Measurements from ENCODE around the gene ZNF775. TPM values are rescaled to one million over a fixed set of nuclear protein-coding genes. Genes with fewer than 3 reads are reported as not detected.

Gene ZNF775
- polyA plus RNA-seq, 3 donors = 1.3 to 2.7 (median 1.4) TPM

DNA sequence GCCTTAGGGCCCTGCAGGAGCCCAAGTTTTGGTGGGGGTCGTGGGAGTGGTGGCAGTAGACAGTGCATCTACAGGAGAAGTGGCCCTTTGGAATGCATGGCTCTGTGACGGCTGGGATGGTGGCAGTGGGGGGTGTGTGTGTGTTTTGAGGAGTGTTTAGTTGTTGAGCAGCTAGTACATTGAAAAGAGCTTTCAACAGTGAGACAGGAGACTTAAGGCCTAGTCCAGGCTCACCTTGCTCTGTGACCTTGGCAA is 27.1 kb downstream of the ZNF775 start:
- no peak overlapping the region for H3K27ac ChIP-seq (ENCODE audit: low read depth in 1 of 2, low read length in 2 of 2)
- intact Hi-C loops (cut with micrococcal nuclease) = no loop called here
- Mint-ChIP-seq H3K4me3 (peak overlapping the region; percentile 94 to 96), H3K36me3 (peaks cover 0 to 15% of the 10 kb centered on the region in 2 donors), H3K4me1 (peaks cover 30% of the 10 kb centered on the region), H3K27me3 (ENCODE audit: low read depth in 3 of 3) (peaks cover 0 to 5% (median 3%) of the 10 kb centered on the region in 3 donors), H3K27ac (peak overlapping the region in 5 of 7 donors; percentile 37 to 92 (median 48)), H3K9me3 (peaks cover 0 to 1% (median 0%) of the 10 kb centered on the region in 7 donors)
- peak overlapping the region; percentile 95 for H3K4me2 ChIP-seq (replicated peaks; ENCODE audit: extremely low read depth, low read length, poor library complexity, severe bottlenecking)
- H3K4me1 ChIP-seq (ENCODE audit: control insufficient read depth in 1 of 2, insufficient read depth in 2 of 2, low read length in 2 of 2) = peaks cover 26 to 33% of the 10 kb centered on the region in 2 donors
- no peaks in the 10 kb centered on the region for H3K27me3 ChIP-seq (ENCODE audit: control insufficient read depth in 2 of 2, insufficient read depth in 2 of 2, low read length in 2 of 2)
- no peaks in the 10 kb centered on the region for H4K20me1 ChIP-seq (ENCODE audit: insufficient read depth, low read length)
- 25% methylated on average over 2 of the region's 2 CpGs for WGBS (ENCODE audit: insufficient coverage)
- TF ChIP-seq CTCF (IDR thresholded peaks at IDR 0.05) = no peak
- H2AFZ ChIP-seq (ENCODE audit: insufficient read depth, low read depth, low read length, poor library complexity, severe bottlenecking) = peak overlapping the region; percentile 95
- no peaks in the 10 kb centered on the region for H3K79me2 ChIP-seq (ENCODE audit: insufficient read depth, low read length)
- H3K9ac ChIP-seq (ENCODE audit: insufficient read depth, low read length, poor library complexity, severe bottlenecking) = no peak overlapping the region
- no peaks in the 10 kb centered on the region for H3K9me3 ChIP-seq (replicated peaks in 1 of 2; ENCODE audit: control insufficient read depth in 1 of 2, insufficient read depth in 1 of 2, low read length in 2 of 2)
- no peaks in the 10 kb centered on the region for H3K36me3 ChIP-seq (replicated peaks in 1 of 2; ENCODE audit: control insufficient read depth in 1 of 2, insufficient read depth in 2 of 2, low read length in 2 of 2)
- peak overlapping the region in 1 of 3 experiments; percentile 84 for H3K4me3 ChIP-seq (replicated peaks in 1 of 3; ENCODE audit: low read depth in 2 of 3, low read length in 3 of 3)
- no peak for DNase-seq

DNA sequence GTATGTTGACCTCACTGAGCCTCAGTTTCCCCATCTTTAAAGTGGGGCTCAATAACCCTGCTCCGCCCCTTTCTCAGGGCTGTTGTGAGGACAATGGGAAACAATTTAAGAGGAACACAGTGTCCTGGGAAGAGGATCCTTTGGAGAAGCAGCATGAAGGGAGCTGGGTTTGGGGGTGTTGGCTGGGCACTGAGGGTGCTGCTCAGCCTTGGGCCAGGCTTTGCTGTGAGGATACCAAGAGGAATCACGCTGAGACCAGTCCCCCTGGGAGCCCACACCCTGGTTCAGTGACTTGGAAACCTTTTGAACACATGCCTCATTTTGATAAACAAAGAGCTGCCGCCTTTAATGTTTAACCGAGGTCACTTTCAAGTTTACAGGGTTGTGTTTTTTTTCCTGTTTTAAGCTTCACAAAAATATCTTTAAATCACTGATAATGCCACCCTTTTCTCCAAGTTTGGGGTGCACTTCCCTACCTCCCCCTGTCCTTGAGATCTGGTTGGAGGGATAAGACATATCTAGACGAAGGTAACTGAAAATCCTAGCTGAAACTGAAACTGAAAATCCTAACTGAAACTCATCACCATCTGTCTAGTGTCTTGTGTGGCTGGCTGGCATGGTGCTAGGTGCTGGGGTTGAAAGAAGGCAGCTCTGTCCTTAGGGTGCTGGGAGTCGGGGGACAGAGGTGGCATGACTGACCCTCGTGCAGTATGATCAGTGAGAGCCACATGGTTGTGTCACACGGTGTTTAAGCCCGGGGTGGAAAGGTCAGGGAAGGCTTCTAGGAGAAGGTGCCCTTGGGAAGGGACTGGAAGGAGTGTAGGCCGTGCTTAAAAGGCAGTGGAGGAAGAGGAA is 27.7 kb downstream of the ZNF775 start:
- intact Hi-C loops (cut with micrococcal nuclease) = no loop called here
- Histone ChIP-seq H3K27ac (ENCODE audit: low read depth in 1 of 2, low read length in 2 of 2) (peak overlapping the region in 1 of 2 donors; percentile 30), H4K20me1 (ENCODE audit: insufficient read depth, low read length) (no peaks in the 10 kb centered on the region), H3K4me1 (ENCODE audit: control insufficient read depth in 1 of 2, insufficient read depth in 2 of 2, low read length in 2 of 2) (peaks cover 26 to 33% of the 10 kb centered on the region in 2 donors), H3K4me3 (replicated peaks in 1 of 3; ENCODE audit: low read depth in 2 of 3, low read length in 3 of 3) (no peak overlapping the region), H3K36me3 (replicated peaks in 1 of 2; ENCODE audit: control insufficient read depth in 1 of 2, insufficient read depth in 2 of 2, low read length in 2 of 2) (no peaks in the 10 kb centered on the region), H3K9me3 (replicated peaks in 1 of 2; ENCODE audit: control insufficient read depth in 1 of 2, insufficient read depth in 1 of 2, low read length in 2 of 2) (no peaks in the 10 kb centered on the region), H3K4me2 (replicated peaks; ENCODE audit: extremely low read depth, low read length, poor library complexity, severe bottlenecking) (peak overlapping the region; percentile 95), H3K27me3 (ENCODE audit: control insufficient read depth in 2 of 2, insufficient read depth in 2 of 2, low read length in 2 of 2) (no peaks in the 10 kb centered on the region), H3K9ac (ENCODE audit: insufficient read depth, low read length, poor library complexity, severe bottlenecking) (no peak overlapping the region), H2AFZ (ENCODE audit: insufficient read depth, low read depth, low read length, poor library complexity, severe bottlenecking) (peak overlapping the region; percentile 52), H3K79me2 (ENCODE audit: insufficient read depth, low read length) (no peaks in the 10 kb centered on the region)
- no peak for TF ChIP-seq CTCF (IDR thresholded peaks at IDR 0.05)
- WGBS (ENCODE audit: insufficient coverage) = 81% methylated on average over 7 of the region's 10 CpGs
- H3K27me3 Mint-ChIP-seq (ENCODE audit: low read depth in 3 of 3) = peaks cover 0 to 5% (median 4%) of the 10 kb centered on the region in 3 donors
- H3K9me3 Mint-ChIP-seq = peaks cover 0 to 1% (median 0%) of the 10 kb centered on the region in 7 donors
- peaks cover 0 to 15% of the 10 kb centered on the region in 2 donors for H3K36me3 Mint-ChIP-seq
- DNase-seq = no peak
- H3K27ac Mint-ChIP-seq = peak overlapping the region in 4 of 7 donors; percentile 37 to 92 (median 65)
- peak overlapping the region; percentile 47 to 59 for H3K4me3 Mint-ChIP-seq
- peaks cover 30% of the 10 kb centered on the region for H3K4me1 Mint-ChIP-seq
